GM12878 (cell line): ENCODE measurements around the gene CUTA.

Experiments used
- CHD2 ChIP-seq: IDR thresholded peaks from 2 replicates; pipeline ENCODE4 v1.6.1; 2011; ENCODE audit warnings: low read depth, low read length, improper control_type of control experiment, borderline replicate concordance
- CHD4 ChIP-seq: fragments of 200-600 bp; sonication (generic); IDR thresholded peaks from 2 replicates; pipeline ENCODE4 v1.6.1; 2016; ENCODE audit warnings: mild to moderate bottlenecking
- EP300 ChIP-seq, 2 experiments: fragments of 150-350 bp in 1 of 2; IDR thresholded peaks; 2 replicates each; pipeline ENCODE4 v1.6.1; 2011 to 2012; ENCODE audit warnings: low read depth in 2 of 2, low read length in 2 of 2, borderline replicate concordance in 1 of 2, improper control_type of control experiment in 1 of 2, inconsistent platforms in 1 of 2; ENCODE audit not compliant: control insufficient read depth in 1 of 2
- RELA ChIP-seq: fragments of 450-650 bp; IDR thresholded peaks from 2 replicates; pipeline ENCODE4 v1.8.0; 2014; ENCODE audit warnings: borderline replicate concordance; ENCODE audit not compliant: partially characterized antibody
- SMC3 ChIP-seq: IDR thresholded peaks from 2 replicates; pipeline ENCODE4 v1.6.1; 2011; ENCODE audit warnings: low read length, improper control_type of control experiment, borderline replicate concordance
- ZNF217 ChIP-seq: fragments of 450-650 bp; IDR thresholded peaks from 2 replicates; pipeline ENCODE4 v1.6.1; 2017; ENCODE audit warnings: antibody characterized with exemption, mild to moderate bottlenecking
- TF ChIP-seq, protein P1 (sequence below): IDR thresholded peaks from 2 replicates; pipeline ENCODE4 v1.6.1; 2012; ENCODE audit warnings: low read depth, low read length, improper control_type of control experiment
- TF ChIP-seq, protein P2 (sequence below), 3 experiments: IDR thresholded peaks in 2 of 3; conservative IDR thresholded peaks in 1 of 3; 2 replicates each; pipeline ENCODE4 v1.5.1; 2011; ENCODE audit warnings: low read depth in 3 of 3, low read length in 3 of 3, mild to moderate bottlenecking in 3 of 3, control low read depth in 2 of 3, moderate library complexity in 2 of 3, inconsistent platforms in 1 of 3, mixed read lengths in 1 of 3; ENCODE audit not compliant: control insufficient read depth in 2 of 3, insufficient read depth in 1 of 3; ENCODE audit errors: extremely low read depth in 1 of 3

DNA sequence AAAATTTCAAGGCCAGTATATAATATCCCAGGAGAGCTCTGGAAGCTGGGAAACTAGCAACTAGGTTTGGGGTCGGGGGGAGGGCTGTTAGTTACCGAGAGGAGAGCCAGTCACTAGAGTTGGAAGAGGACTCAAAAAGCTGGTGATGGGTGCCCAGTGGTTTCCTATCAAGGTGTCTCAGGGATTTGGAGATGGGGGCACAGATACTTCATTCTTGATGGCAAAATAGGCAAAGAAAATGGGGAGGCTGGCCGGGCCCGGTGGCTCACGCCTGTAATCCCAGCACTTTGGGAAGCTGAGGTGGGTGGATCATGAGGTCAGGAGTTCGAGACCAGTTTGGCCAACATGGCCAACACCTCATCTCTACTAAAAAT is 6.3 kb downstream of the CUTA start:
- TF ChIP-seq CHD2 (no peak), CHD4 (no peak), RELA (no peak), EP300 (IDR thresholded peaks at IDR 0.05; ENCODE audit: borderline replicate concordance in 1 of 2, control insufficient read depth in 1 of 2, low read depth in 2 of 2, low read length in 2 of 2) (no peak), SMC3 (no peak), ZNF217 (no peak)
- TF ChIP-seq, protein P1, sequence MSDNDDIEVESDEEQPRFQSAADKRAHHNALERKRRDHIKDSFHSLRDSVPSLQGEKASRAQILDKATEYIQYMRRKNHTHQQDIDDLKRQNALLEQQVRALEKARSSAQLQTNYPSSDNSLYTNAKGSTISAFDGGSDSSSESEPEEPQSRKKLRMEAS = no peak
- TF ChIP-seq, protein P2, sequence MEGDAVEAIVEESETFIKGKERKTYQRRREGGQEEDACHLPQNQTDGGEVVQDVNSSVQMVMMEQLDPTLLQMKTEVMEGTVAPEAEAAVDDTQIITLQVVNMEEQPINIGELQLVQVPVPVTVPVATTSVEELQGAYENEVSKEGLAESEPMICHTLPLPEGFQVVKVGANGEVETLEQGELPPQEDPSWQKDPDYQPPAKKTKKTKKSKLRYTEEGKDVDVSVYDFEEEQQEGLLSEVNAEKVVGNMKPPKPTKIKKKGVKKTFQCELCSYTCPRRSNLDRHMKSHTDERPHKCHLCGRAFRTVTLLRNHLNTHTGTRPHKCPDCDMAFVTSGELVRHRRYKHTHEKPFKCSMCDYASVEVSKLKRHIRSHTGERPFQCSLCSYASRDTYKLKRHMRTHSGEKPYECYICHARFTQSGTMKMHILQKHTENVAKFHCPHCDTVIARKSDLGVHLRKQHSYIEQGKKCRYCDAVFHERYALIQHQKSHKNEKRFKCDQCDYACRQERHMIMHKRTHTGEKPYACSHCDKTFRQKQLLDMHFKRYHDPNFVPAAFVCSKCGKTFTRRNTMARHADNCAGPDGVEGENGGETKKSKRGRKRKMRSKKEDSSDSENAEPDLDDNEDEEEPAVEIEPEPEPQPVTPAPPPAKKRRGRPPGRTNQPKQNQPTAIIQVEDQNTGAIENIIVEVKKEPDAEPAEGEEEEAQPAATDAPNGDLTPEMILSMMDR (IDR thresholded peaks at IDR 0.05 in 2 of 3, conservative IDR thresholded peaks at IDR 0.05 in 1 of 3; ENCODE audit: control insufficient read depth in 2 of 3, extremely low read depth in 1 of 3, insufficient read depth in 1 of 3, low read depth in 3 of 3, low read length in 3 of 3) = no peak
